Thoracic aorta (tissue), 2 donors: ENCODE results near the gene TMCC1. TPM values are rescaled to one million over a fixed set of nuclear protein-coding genes. Genes with fewer than 3 reads are reported as not detected.

Experiments
- ATAC-seq: fragments of 150-250 bp; one replicate; pipeline ENCODE4 v1.8.0; 2017; ENCODE audit warnings: low read depth; ENCODE audit not compliant: insufficient number of reproducible peaks, low FRiP score
- DNase-seq: peaks from one replicate; pipeline ENCODE4 v3.0.0-alpha.2; 2020; ENCODE audit warnings: low spot score
- H3K27ac ChIP-seq, 2 donors: fragments of 200-600 bp; sonication (generic); 1 replicate in 1 of 2; 2 replicates in 1 of 2; pipeline ENCODE4 v1.5.1; 2016; ENCODE audit warnings: mild to moderate bottlenecking in 2 of 2, moderate library complexity in 2 of 2
- H3K27me3 ChIP-seq: fragments of 200-600 bp; sonication (generic); replicated peaks from 2 replicates; pipeline ENCODE4 v1.6.0; 2016; ENCODE audit warnings: mild to moderate bottlenecking; ENCODE audit not compliant: insufficient read depth
- H3K36me3 ChIP-seq: fragments of 200-600 bp; sonication (generic); one replicate; pipeline ENCODE4 v1.5.1; 2016
- H3K4me1 ChIP-seq, 2 donors: fragments of 200-600 bp; sonication (generic); 1 replicate in 1 of 2; 2 replicates in 1 of 2; pipeline versions ENCODE4 v1.5.1 to v1.6.0; 2016; ENCODE audit warnings: low read depth in 2 of 2, mild to moderate bottlenecking in 1 of 2; ENCODE audit not compliant: control insufficient read depth in 1 of 2
- H3K4me3 ChIP-seq: fragments of 200-600 bp; sonication (generic); 2 replicates; pipeline ENCODE4 v1.5.1; 2016; ENCODE audit warnings: mild to moderate bottlenecking
- H3K9me3 ChIP-seq: fragments of 200-600 bp; sonication (generic); 2 replicates; pipeline ENCODE4 v1.5.1; 2016
- total RNA-seq, 2 donors: library from RNA; depleted of rRNA; stranded (reverse); fragments of >200 nt; gene quantifications; one replicate each; pipeline versions ENCODE4 v1.1.0 to v1.2.3, GENCODE V29; 2016
- TF ChIP-seq, protein P1 (sequence below): fragments of 200-600 bp; sonication (generic); IDR thresholded peaks from one replicate; pipeline ENCODE4 v1.5.1; 2019; ENCODE audit warnings: antibody characterized with exemption

The TMCC1 gene
- total RNA-seq, 2 donors from 2014 or later: 16.9 to 17.7 TPM

DNA sequence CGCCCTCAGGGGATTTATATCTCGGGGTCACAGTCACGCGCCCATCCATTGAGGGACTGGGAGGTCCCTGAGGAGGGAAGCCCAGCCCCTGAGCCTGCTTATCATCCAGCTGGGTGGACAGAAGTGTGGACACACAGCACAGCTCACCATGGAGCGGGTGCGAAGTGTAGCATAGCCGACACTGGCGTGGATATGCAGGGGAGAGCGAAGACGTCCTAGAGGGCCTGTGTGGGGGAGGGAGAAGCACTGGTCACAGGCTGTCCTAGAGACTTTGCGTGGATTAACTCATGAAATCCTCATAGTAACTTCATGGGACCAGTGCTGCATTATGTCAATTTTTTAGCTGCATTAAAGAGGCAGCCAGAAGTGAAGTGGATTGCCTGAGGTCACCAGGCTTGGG is 261.0 kb downstream of the TMCC1 start:
- Histone ChIP-seq H3K4me3 (no peak overlapping the region), H3K9me3 (no peaks in the 10 kb centered on the region), H3K36me3 (no peaks in the 10 kb centered on the region), H3K4me1 (peaks cover 3 to 11% of the 10 kb centered on the region in 2 donors), H3K27ac (no peak overlapping the region), H3K27me3 (no peaks in the 10 kb centered on the region)
- ATAC-seq: no peak
- TF ChIP-seq, protein P1, sequence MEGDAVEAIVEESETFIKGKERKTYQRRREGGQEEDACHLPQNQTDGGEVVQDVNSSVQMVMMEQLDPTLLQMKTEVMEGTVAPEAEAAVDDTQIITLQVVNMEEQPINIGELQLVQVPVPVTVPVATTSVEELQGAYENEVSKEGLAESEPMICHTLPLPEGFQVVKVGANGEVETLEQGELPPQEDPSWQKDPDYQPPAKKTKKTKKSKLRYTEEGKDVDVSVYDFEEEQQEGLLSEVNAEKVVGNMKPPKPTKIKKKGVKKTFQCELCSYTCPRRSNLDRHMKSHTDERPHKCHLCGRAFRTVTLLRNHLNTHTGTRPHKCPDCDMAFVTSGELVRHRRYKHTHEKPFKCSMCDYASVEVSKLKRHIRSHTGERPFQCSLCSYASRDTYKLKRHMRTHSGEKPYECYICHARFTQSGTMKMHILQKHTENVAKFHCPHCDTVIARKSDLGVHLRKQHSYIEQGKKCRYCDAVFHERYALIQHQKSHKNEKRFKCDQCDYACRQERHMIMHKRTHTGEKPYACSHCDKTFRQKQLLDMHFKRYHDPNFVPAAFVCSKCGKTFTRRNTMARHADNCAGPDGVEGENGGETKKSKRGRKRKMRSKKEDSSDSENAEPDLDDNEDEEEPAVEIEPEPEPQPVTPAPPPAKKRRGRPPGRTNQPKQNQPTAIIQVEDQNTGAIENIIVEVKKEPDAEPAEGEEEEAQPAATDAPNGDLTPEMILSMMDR: no peak
- no peak for DNase-seq

DNA sequence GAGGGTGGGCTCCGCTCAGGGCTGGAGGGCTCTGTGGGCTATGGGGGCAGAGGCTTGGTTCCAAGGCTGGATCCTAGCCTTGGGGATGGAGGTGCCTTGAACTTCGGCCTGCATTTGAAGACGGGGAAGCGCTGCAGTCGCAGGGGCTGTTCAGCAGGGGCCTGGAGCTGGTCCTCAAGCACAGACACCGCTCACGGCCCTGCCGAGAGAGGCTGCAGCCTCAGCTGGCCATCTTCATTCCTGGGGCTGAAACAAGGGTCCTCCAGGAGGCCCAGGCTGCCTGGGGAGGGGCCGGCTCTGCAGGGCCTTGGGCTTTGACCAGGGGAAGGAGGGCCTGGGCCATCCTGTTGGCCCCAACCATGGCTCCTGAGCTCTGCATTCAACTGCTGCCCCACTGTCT is 261.5 kb downstream of the TMCC1 start:
- no peaks in the 10 kb centered on the region for H3K27me3 ChIP-seq
- no peak overlapping the region for H3K4me3 ChIP-seq
- no peak for ATAC-seq
- no peaks in the 10 kb centered on the region for H3K36me3 ChIP-seq
- peaks cover 3 to 16% of the 10 kb centered on the region in 2 donors for H3K4me1 ChIP-seq
- DNase-seq: no peak
- no peaks in the 10 kb centered on the region for H3K9me3 ChIP-seq
- TF ChIP-seq, protein P1: no peak
- H3K27ac ChIP-seq: no peak overlapping the region

DNA sequence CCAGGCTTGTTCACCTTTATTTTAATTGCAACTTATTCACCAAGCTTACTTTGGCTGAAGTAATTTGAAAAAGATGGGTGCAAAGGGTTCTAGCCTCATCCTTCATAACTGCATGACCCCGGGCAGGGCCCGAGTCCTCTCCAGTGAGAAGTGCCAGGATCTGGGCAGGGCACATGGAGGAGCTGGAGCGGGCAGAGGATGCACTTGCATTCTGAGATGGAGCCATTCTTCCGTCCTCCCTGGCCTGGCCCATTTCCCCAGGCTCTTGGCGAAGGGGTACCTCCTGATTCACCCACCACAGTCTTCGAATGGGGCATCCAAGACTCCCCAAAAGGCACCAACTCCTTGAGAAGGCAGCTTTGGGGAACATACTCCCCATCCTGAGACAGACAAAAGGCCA is 264.5 kb downstream of the TMCC1 start:
- H3K4me1 ChIP-seq: peaks cover 23 to 45% of the 10 kb centered on the region in 2 donors
- ATAC-seq (no peak), DNase-seq (no peak)
- no peaks in the 10 kb centered on the region for H3K27me3 ChIP-seq
- no peak overlapping the region for H3K27ac ChIP-seq
- no peaks in the 10 kb centered on the region for H3K9me3 ChIP-seq
- H3K4me3 ChIP-seq: no peak overlapping the region
- TF ChIP-seq, protein P1: no peak
- H3K36me3 ChIP-seq: no peaks in the 10 kb centered on the region

DNA sequence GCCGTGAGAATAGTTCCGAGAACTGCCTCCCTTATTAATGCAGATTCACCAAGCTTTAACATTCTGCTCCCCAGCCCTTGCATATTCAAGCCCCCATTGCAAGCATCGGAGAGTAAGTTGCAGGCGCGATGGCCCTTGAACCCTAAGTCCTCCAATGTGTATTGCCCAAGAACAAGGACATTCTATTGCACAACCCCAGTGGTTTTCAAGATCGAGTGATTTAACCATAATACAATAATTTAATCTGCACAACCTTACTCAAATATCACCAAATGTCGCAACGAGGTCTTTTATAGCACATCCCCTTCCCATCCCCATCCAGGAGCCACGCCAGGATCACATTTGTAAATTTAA is 265.4 kb downstream of the TMCC1 start:
- no peaks in the 10 kb centered on the region for H3K36me3 ChIP-seq
- H3K27ac ChIP-seq: peak overlapping the region; percentile 98
- H3K9me3 ChIP-seq: no peaks in the 10 kb centered on the region
- H3K27me3 ChIP-seq: no peaks in the 10 kb centered on the region
- H3K4me3 ChIP-seq: peak overlapping the region; percentile 74
- ATAC-seq: no peak
- no peak for DNase-seq
- peaks cover 31 to 54% of the 10 kb centered on the region in 2 donors for H3K4me1 ChIP-seq
- TF ChIP-seq, protein P1: no peak

GRCh38 chr3:129627350-129628168 is 266.0 kb downstream of the TMCC1 start:
- Histone ChIP-seq H3K27me3 (no peaks in the 10 kb centered on the region), H3K27ac (peak overlapping the region; percentile 98), H3K4me3 (peak overlapping the region; percentile 74), H3K9me3 (no peaks in the 10 kb centered on the region), H3K36me3 (no peaks in the 10 kb centered on the region), H3K4me1 (peaks cover 35 to 60% of the 10 kb centered on the region in 2 donors)
- TF ChIP-seq, protein P1: peak; percentile 74
- DNase-seq (no peak), ATAC-seq (peak; percentile 25)
